Transverse colon (tissue), 3 donors: Measurements from ENCODE around the gene VWA3A.

Source experiments
- CTCF ChIP-seq, 5 experiments: fragments of 200-600 bp in 3 of 5; fragments of 450-650 bp in 2 of 5; sonication (generic) in 3 of 5; IDR thresholded peaks; 1 replicate in 2 of 5; 2 replicates in 3 of 5; pipeline ENCODE4 v1.5.1; 2016 to 2017; ENCODE audit warnings: antibody characterized with exemption in 5 of 5, inconsistent platforms in 3 of 5, mild to moderate bottlenecking in 2 of 5, moderate library complexity in 1 of 5
- EP300 ChIP-seq: sonication (generic); formaldehyde crosslinking; IDR thresholded peaks from one replicate; pipeline ENCODE4 v1.6.1; 2017; ENCODE audit warnings: antibody characterized with exemption, low read depth
- POLR2A ChIP-seq: fragments of 450-650 bp; IDR thresholded peaks from one replicate; pipeline ENCODE4 v1.6.1; 2016; ENCODE audit warnings: antibody characterized with exemption, mild to moderate bottlenecking, moderate library complexity

GRCh38 chr16:22054847-22055590 is 37.3 kb upstream of the VWA3A start:
- no peak for TF ChIP-seq CTCF (IDR thresholded peaks at IDR 0.05)
- TF ChIP-seq EP300 = no peak
- no peak for TF ChIP-seq POLR2A
